Measurements from ENCODE around the gene SYT11. TPM values are rescaled to one million over a fixed set of nuclear protein-coding genes. Genes with fewer than 3 reads are reported as not detected.
A peak's percentile ranks its signal among the peaks of the same experiment; 100 is the strongest.
"Not testable (repeated sequence)": the region's sequence is repeated elsewhere in the genome, so short reads cannot be mapped to it uniquely, and the experiment has no call there.

Gene SYT11
- polyA plus RNA-seq, 1 experiment: 49.0 TPM

GRCh38 chr1:155831279-155831976 is 27.9 kb upstream of the SYT11 start:
- CTCF ChIA-PET: no interaction called here
- POLR2A ChIA-PET: no interaction called here

DNA sequence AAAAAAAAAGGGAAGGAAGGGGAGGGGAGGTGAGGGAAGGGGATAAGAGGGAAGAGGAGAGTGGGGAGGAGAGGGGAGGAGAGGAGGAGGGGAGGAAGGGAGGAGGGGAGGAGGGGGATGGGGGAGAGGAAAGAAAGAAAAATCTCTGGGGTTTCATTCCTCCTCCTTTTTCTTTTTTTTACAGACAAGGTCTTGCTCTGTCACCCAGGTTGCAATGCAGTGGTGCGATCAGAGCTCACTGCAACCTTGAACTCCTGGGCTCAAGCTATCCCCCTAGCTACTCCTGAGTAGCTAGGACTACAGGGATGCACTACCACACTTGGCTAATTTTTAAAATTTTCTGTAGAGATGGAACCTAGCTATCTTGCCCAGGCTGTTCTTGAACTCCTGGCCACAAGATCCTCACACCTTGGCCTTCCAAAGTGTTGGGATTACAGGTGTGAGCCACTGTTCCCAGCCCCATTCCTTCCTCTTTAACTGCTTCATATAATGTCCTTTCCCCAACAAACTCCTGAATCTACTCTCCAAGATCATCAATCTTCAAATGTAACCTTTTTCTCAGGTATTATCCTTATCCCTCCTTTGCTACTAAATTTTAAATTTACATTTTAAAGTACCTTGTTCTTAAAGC is 25.6 kb upstream of the SYT11 start:
- H3K27ac ChIP-seq (ENCODE audit: low read depth, low read length): no peak overlapping the region
- POLR2A ChIA-PET: no interaction called here

More at GRCh38 chr1:155831279-155831976, 27.9 kb upstream of the SYT11 start:
- no peak for DNase-seq (ENCODE audit: low read depth, low spot score)
- no peaks in the 10 kb centered on the region for H3K9me3 ChIP-seq (ENCODE audit: control insufficient read depth, insufficient read depth, low read length)
- TF ChIP-seq, protein P1, sequence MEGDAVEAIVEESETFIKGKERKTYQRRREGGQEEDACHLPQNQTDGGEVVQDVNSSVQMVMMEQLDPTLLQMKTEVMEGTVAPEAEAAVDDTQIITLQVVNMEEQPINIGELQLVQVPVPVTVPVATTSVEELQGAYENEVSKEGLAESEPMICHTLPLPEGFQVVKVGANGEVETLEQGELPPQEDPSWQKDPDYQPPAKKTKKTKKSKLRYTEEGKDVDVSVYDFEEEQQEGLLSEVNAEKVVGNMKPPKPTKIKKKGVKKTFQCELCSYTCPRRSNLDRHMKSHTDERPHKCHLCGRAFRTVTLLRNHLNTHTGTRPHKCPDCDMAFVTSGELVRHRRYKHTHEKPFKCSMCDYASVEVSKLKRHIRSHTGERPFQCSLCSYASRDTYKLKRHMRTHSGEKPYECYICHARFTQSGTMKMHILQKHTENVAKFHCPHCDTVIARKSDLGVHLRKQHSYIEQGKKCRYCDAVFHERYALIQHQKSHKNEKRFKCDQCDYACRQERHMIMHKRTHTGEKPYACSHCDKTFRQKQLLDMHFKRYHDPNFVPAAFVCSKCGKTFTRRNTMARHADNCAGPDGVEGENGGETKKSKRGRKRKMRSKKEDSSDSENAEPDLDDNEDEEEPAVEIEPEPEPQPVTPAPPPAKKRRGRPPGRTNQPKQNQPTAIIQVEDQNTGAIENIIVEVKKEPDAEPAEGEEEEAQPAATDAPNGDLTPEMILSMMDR (IDR thresholded peaks at IDR 0.05; ENCODE audit: low read depth, low read length): no peak
- H3K27me3 ChIP-seq (ENCODE audit: control insufficient read depth, insufficient read depth, low read length): no peaks in the 10 kb centered on the region
- no peak overlapping the region for H3K4me3 ChIP-seq (ENCODE audit: low read depth, low read length)
- H3K27ac ChIP-seq (ENCODE audit: low read depth, low read length): no peak overlapping the region

GRCh38 chr1:155834296-155834926 is 25.0 kb upstream of the SYT11 start:
- POLR2A ChIA-PET: no interaction called here

More for the DNA sequence above, 25.6 kb upstream of the SYT11 start:
- no peaks in the 10 kb centered on the region for H3K27me3 ChIP-seq (ENCODE audit: control insufficient read depth, insufficient read depth, low read length)
- H3K9me3 ChIP-seq (ENCODE audit: control insufficient read depth, insufficient read depth, low read length): no peaks in the 10 kb centered on the region
- H3K4me3 ChIP-seq (ENCODE audit: low read depth, low read length): no peak overlapping the region
- no peak for DNase-seq (ENCODE audit: low read depth, low spot score)
- TF ChIP-seq, protein P1 (IDR thresholded peaks at IDR 0.05; ENCODE audit: low read depth, low read length): no peak
- CTCF ChIA-PET: no interaction called here

DNA sequence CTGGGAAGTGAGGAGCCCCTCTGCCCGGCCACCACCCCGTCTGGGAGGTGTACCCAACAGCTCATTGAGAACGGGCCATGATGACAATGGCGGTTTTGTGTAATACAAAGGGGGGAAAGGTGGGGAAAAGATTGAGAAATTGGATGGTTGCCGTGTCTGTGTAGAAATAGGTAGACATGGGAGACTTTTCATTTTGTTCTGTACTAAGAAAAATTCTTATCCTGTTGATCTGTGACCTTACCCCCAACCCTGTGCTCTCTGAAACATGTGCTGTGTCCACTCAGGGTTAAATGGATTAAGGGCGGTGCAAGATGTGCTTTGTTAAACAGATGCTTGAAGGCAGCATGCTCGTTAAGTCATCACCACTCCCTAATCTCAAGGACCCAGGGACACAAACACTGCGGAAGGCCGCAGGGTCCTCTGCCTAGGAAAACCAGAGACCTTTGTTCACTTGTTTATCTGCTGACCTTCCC is 24.4 kb upstream of the SYT11 start:
- peak overlapping the region; percentile 70 for H3K27ac ChIP-seq (ENCODE audit: low read depth, low read length)
- H3K4me3 ChIP-seq (ENCODE audit: low read depth, low read length); H3K27me3 ChIP-seq (ENCODE audit: control insufficient read depth, insufficient read depth, low read length); POLR2A ChIA-PET; H3K9me3 ChIP-seq (ENCODE audit: control insufficient read depth, insufficient read depth, low read length); DNase-seq (ENCODE audit: low read depth, low spot score); CTCF ChIA-PET: not testable (repeated sequence)

More at GRCh38 chr1:155834296-155834926, 25.0 kb upstream of the SYT11 start:
- CTCF ChIA-PET: no interaction called here
- DNase-seq (ENCODE audit: low read depth, low spot score): no peak
- Histone ChIP-seq H3K27me3 (ENCODE audit: control insufficient read depth, insufficient read depth, low read length) (no peaks in the 10 kb centered on the region), H3K27ac (ENCODE audit: low read depth, low read length) (peak overlapping the region; percentile 70), H3K4me3 (ENCODE audit: low read depth, low read length) (no peak overlapping the region), H3K9me3 (ENCODE audit: control insufficient read depth, insufficient read depth, low read length) (no peaks in the 10 kb centered on the region)
- TF ChIP-seq, protein P1 (IDR thresholded peaks at IDR 0.05; ENCODE audit: low read depth, low read length): no peak

GRCh38 chr1:155835548-155835947 is 23.8 kb upstream of the SYT11 start:
- ChIA-PET CTCF (no interaction called here), POLR2A (no interaction called here)
- H3K27me3 ChIP-seq (ENCODE audit: control insufficient read depth, insufficient read depth, low read length): no peaks in the 10 kb centered on the region

More at GRCh38 chr1:155835548-155835947, 23.8 kb upstream of the SYT11 start:
- H3K9me3 ChIP-seq (ENCODE audit: control insufficient read depth, insufficient read depth, low read length): no peaks in the 10 kb centered on the region
- no peak overlapping the region for H3K27ac ChIP-seq (ENCODE audit: low read depth, low read length)
- TF ChIP-seq, protein P1 (IDR thresholded peaks at IDR 0.05; ENCODE audit: low read depth, low read length): no peak
- DNase-seq (ENCODE audit: low read depth, low spot score): no peak
- H3K4me3 ChIP-seq (ENCODE audit: low read depth, low read length): no peak overlapping the region
